Hematopoietic multipotent progenitor cell treated with erythropoietin and hydrocortisone succinate and interleukin-3 and kit ligand, for 15 days (in vitro differentiated cells): Measurements from ENCODE around the gene SUSD4.
"Not testable (repeated sequence)": the region's sequence is repeated elsewhere in the genome, so short reads cannot be mapped to it uniquely, and the experiment has no call there.

Experiments used
- DNase-seq: peaks from one replicate; pipeline ENCODE4 v3.0.0-alpha.2; 2015; ENCODE audit warnings: low spot score

The SUSD4 gene, protein sequence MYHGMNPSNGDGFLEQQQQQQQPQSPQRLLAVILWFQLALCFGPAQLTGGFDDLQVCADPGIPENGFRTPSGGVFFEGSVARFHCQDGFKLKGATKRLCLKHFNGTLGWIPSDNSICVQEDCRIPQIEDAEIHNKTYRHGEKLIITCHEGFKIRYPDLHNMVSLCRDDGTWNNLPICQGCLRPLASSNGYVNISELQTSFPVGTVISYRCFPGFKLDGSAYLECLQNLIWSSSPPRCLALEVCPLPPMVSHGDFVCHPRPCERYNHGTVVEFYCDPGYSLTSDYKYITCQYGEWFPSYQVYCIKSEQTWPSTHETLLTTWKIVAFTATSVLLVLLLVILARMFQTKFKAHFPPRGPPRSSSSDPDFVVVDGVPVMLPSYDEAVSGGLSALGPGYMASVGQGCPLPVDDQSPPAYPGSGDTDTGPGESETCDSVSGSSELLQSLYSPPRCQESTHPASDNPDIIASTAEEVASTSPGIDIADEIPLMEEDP

DNA sequence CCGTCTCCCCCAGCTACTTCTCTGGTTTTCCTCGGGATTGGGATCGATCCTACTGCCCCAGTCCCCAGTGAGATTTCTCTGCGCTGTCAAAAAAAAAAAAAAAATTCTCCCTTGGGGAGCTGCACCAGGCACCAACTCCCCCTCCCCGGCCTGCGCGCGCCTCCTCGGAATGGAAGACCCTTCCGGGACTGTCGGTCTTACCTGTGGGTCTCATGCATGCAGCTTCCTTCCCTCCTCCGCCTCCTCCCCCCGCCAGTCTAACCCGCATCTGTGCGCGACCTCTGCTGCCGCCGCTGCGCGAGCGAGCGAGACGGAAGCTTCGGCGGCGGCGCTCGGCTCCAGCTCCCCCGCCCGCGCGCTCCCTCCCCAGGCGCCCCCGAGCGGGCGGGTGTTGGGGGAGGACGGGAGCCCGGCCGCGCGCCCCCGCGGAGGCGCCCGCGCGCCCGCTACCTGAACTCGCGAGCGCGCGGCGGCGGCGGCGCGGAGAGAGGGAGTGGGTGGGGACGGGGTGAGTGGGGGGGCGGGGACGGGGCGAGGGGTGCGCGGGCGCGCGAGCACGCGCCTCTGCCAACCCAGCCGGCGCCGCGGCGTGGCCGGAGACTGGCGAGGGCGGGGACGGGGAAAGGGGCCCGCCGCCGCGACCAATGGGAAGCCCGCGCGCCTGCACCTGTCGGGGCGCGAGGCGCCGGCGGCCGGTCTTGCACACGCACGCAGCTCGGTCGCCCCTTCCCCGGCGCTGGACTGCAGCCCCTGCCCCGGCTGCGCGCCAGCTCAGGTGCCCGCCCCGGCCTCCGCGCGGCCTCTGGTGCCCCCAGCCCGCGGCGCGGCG, at the start of gene SUSD4:
Gene SUSD4, minus strand, starts transcription at position 321 of the 829 bp plus-strand sequence. CDS start 751 bp downstream, outside the sequence.
- DNase-seq = no peak

DNA sequence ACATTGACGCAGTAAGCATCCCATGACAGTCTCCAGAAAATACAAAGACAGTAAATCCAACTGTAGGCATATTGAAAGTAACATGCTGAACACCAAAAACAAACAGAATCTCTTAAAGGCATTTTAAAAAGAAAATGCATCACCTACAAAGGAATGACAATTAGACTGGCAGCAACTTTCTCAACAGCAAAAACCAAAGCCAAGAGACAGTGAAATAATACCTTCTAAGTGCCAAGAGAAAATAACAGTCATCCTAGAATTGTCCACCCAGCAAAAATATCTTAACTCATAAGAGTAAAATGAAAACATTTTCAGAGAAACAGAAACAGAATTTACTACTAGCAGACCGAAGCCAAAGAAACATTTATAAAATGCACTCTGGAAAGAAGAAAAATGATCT, 49.2 kb upstream of the SUSD4 start:
- no peak for DNase-seq

DNA sequence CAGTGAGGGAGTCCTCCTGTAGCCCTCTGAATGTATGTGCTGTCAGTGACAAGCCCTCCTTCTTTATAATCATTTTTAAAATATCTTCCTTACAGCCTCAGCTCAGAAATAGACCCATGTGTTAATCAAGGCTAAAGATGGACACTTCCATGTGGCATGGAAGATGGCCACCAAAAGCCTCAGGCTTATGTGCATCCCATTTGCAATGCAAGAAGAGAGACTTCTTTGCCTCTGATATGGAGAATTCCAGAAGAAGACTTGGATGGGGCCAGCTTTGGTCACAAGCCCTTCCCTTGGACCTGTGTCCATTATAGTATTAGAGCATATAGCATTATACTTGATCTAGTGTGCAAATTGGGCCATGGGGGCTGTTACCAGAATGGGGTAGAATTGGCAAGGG, 47.7 kb upstream of the SUSD4 start:
- DNase-seq = no peak

DNA sequence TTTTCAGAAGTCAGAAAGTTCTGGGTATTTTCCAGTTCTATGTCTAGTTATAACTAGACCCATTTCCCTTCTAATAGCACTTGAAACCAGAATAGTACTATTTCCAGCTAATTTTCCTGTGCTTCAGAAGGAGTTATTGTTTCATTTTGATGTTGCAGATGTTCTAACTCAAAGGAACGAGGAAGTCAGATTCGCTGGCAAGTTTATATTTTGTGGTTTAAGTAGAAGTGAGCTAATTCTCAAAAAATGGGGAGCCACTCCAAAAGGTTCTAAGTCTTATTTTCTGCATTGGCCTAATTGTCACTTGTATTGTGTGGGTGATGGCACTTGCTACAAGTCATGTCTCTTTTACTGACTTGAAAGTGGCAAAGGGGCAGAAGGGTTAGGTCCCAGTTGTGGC, 47.3 kb upstream of the SUSD4 start:
- no peak for DNase-seq

DNA sequence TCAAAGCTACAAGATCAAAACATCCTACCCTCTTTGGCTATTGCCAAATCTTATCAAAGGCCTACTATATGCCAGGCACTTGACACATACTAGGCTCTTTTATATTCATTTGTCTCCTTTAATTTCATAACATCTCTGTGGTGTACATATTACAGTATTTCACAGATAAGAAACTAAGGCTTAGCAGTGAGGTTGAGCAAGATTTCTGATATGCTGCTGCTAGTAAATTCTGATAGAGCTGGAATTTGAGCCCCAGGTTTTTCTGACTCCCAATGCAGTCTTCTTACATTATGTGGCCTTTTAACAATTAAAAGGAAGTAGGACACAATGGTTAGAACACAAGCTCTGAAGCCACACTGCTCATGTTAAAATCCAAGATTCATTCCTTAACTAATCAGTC, 46.1 kb upstream of the SUSD4 start:
- DNase-seq = no peak

DNA sequence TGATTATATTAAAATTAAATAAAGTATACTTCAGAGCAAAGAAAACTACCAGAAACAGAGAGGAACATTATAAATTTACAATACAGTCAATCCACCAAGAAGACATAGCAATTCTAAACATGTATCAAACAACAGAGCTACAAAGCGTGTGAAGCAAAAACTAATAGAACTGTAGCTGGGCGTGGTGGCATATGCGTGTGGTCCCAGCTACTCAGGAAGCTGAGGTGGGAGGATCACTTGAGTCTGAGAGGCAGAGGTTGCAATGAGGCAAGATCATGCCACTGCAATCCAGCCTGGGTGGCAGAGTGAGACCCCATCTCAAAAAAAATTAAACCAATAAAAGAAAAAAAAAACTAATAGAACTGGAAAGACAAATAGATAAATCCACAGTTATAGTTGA, 41.5 kb upstream of the SUSD4 start:
- no peak for DNase-seq

DNA sequence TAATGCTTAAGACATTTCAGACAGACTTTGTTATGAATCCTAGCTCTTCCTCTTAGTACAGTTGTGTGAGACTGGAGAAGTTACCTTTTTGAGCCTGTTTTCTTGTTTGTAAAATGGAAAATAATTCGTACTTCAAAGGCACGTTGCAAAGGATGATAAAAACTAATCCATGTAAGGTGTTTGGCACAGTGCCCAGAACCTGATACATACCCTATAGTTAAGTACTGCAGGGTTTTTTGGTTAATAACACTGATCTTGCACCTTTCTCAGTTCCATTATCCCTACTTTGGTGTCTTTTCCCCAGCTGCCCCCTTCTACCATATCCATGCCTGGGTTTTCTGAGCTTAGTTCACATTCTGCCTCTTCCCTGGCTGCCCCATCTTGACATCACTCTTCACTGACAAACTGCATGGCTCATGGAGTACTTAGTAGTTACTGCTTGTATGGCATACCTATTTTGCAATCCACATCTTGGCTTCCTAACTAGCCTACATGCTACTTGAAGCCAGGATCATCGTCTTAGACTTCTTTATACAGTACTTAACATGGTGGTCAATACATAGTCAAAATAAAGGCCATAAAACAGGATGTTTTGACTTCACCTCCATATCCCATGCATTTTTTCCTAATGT, 39.3 kb upstream of the SUSD4 start:
- peak; percentile 14 for DNase-seq

DNA sequence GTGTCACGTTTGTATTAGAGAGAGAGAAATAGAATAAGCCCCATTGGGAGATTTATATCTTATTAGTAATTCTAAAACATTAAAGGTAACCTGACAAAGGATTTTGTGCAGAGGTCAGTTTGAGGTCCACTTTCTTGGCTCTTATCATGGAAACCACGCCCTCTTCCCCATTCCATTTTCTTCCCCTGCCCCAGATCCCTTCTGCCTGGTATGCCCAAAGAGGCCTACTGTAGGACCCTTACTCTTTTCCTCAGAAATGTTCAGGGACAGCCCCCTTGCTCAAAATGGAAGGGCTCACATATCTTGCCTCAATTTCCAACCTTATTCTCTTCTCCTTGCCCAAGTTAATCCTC, 38.8 kb upstream of the SUSD4 start:
- DNase-seq = no peak

DNA sequence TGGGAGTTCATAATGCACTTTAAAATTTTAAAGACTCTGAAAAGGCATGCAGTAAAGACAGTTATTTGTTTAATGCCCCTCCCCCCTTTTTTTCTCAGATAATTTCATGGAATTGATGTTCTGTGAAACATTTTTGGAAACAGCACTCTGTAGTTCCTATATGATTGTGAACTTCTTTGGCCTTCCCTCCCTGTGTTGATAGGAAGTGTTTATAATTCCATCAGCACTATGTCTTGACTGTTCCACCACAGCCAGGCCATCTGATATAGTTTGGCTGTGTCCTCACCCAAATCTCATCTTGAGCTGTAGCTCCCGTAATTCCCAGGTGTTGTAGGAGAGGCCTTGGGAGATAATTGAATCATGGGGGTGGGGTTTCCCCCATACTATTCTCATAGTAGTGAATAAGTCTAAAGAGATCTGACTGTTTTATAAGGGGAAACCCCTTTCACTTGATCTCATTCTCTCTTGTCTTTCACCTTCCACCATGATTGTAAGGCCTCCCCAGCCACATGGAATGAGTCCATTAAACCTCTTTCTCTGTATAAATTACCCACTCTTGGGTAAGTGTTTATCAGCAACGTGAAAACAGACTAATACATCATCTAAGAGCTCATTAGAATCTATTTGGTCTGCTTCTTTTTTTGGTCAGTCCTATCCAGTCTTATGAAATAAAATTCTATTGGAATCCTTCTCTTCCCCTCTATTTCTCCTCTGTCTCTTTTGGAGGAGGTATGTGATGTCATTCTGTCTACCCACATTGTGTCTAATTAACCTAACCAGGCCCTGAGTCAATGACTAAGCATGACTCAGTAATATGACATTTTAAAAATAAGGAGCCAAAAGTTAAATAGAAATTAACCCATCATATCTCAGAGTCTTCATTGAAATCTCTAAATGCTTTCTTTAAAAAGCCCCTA, 38.2 kb upstream of the SUSD4 start:
- DNase-seq = no peak

DNA sequence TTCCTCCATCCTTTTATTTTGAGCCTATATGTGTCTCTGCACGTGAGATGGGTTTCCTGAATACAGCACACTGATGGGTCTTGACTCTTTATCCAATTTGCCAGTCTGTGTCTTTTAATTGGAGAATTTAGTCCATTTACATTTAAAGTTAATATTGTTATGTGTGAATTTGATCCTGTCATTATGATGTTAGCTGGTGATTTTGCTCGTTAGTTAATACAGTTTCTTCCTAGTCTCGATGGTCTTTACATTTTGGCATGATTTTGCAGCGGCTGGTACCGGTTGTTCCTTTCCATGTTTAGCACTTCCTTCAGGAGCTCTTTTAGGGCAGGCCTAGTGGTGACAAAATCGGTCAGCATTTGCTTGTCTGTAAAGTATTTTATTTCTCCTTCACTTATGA, 35.4 kb upstream of the SUSD4 start:
- DNase-seq = not testable (repeated sequence)

DNA sequence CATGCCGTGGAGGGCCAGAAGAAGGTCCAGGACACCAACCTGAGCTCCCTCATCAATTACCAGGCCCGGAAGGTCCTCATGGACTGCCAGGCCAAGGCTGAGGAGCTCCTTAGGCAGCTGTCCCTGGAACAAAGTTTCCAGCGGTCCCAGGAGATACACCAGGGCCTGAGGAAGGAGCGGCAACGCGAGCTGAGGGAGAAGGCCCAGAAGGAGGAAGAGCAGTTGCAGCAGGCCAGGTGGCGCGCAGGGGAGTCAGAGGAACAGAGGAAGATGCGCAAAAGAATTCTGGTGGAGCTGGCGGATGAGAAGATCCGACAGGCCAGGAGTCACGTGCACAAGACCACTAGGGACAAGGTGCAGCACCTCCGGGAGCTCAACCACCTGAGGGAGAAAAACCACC, 30.7 kb upstream of the SUSD4 start:
- DNase-seq = no peak

DNA sequence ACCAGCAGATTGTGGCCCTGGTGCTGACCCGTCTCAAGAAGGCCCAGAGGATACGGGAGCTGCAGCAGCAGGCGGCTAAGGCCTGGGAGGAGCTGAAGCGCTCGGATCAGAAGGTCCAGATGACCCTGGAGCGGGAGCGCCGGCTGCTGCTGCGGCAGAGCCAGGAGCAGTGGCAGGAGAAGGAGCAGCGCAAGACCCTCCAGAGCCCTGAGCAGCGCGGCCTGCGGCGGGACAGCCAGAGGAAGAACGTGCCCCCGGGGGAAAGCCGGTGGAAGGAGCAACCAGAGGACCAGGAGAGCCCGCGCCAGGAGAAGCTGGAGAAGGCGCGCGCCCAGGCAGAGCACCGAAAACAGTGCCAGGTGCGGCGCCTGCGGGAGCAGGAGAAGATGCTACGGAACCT, 30.3 kb upstream of the SUSD4 start:
- DNase-seq = no peak

DNA sequence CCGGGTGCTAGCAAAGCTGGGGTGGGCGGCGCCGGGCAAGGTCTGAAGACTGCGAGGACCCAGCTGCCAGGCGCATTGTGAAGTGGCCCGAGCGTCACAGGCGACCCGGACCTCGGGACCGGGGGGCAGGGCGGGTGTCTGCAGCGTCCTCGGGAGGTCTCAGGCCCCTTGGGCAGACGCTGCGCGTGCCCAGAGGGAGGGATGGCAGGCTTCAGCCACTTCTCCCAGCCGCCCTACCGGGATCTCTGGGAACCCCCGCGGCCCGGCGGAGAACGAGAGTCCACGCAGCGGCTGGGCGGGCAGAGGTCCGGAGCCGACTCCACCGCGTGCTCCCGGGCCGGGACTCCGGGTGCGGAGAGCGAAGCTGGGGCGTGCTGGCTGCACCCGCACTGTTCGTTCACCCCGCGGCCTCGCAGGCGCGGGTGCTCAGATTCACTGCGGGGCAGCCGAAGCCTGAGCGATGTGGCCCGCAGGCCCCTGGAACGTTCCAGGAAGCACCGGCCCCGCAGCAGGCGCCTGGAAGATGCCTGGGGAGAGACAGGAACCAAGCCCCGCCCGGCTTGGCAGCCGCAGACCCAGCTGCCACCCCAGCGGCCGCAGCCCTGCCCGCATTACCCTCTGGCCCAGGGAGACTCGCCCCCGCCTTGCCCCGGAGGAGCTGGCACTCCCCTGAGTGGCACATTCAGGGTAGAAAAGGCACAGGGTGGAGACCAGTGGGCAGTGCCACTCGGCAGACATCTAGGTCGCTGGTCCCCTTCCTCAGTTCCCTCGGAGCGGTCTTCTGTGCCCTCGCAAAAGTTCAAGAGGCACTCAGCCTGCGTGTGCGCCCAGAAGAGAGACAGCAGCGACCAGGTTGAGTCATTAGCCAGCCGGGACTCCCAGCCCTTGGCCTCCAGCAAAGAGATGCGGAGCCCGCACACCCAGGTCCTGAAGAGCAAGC, 29.6 kb upstream of the SUSD4 start, which contains the start of gene CCDC185:
Gene CCDC185, plus strand, starts transcription at position 141 of the 940 bp plus-strand sequence. Its CDS starts 61 bp downstream, at position 202.
- no peak for DNase-seq

DNA sequence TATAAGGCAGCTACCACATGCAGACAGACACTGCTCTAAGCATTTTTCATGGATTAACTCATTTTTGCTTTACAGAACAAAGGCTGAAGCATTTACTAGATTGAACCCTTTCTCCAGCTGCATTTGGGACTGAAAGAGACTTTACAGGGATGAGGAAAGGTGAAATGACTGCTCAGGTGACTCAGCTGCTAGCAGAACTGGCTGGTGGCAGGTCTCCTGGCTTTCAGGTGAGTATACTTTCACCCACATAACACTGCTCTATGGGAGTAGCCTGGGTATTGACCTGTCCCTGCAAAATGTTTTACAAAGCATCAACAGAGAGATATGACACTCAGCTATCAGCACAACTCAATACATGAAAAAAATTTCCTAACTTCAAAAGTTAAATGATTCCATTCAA, 26.6 kb upstream of the SUSD4 start:
- no peak for DNase-seq

DNA sequence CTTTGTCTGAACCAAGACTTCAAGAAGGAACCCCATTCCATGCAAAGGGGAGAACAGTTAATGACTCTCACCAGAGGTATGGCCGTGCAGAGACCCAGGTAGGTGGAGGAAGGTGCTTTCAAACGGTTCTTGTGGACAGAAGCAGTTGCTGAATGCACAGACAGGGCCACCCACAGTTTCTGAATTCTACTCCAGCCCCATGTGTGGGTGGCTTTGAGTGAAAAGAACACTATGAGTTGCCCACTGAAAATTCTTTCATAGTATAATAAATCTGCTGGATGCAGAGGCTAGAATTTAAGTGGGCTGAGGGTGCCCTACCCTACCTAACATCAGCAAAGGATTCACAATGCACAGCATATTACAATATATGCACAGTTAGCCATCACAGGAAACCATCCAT, 22.0 kb upstream of the SUSD4 start:
- no peak for DNase-seq

DNA sequence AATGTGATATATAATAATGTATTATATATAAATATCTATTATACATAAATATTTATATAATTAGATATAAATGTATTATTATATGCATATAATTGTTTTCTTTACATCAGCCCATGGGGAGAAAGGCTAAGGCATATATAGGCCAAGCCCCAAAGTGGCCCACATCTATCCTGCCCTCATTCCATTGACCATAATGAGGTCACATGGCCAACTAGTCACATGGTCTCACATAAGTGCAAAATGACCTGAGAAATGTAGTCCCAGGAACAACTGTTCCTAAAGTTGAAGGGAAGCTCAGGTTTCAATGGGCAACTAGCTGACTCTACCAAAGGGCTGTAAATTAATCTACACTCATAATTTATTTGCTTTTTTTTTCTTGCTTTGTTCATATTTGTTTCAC, 14.8 kb upstream of the SUSD4 start:
- DNase-seq = no peak

DNA sequence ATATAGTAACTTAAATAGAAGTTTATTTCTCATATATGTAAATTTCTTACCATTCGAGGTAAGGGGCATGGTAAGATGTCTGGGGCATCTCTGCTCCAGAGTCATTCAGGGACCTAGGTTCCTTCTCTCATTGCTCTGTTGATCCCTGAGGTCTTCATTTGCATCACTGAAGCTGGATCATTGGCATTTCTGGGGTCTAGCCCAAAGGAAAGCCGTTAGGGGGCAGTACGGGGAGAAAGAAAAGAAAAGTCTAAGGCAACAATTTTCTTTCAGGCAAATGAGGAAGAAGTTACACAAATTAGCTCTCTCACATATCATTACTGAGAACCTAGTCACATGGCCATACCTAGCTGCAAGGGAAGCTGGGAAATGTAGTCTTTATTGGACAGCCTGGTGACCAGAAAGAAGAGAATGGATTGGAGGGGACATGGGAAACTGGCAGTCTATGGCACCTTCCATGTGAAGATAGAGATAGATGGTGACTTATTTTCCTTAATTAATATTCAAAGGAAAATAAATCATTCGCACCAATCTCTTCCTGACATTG, 10.2 kb upstream of the SUSD4 start:
- no peak for DNase-seq

DNA sequence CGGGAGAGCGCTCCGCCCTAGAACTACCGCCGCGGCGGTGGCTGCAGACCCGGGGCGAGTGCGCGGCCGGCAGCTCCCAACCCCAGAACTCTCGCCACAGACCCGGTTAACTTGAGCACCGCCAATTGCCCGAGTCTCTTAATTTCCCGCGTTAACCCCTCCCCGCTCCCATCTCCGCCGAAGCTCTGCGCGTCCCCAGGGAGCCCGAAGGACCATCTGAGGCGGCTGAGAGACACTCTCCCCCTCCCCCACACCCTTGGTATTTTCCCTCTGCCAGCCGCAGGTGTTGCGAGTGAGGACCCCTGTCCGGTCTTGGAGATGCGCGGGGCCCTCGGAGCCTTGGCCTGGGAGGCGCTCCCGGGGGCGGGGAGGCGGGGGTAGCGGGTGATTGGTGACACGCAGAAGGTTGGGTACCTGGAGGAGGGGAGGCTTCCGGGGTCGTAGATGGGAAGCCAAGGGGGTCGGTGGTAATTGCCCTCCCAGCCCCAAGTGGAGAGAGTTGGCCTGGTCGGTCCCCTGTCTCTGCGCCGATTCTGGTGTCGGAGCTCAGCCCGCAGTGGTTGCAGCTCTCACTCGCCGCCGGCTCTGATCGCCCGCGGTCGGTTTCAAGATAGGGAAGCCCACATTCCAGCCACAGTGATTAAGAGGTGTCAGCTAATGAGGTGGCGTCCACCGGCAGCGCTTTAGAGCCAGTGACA, 858 bp upstream of the SUSD4 start:
- DNase-seq = no peak

DNA sequence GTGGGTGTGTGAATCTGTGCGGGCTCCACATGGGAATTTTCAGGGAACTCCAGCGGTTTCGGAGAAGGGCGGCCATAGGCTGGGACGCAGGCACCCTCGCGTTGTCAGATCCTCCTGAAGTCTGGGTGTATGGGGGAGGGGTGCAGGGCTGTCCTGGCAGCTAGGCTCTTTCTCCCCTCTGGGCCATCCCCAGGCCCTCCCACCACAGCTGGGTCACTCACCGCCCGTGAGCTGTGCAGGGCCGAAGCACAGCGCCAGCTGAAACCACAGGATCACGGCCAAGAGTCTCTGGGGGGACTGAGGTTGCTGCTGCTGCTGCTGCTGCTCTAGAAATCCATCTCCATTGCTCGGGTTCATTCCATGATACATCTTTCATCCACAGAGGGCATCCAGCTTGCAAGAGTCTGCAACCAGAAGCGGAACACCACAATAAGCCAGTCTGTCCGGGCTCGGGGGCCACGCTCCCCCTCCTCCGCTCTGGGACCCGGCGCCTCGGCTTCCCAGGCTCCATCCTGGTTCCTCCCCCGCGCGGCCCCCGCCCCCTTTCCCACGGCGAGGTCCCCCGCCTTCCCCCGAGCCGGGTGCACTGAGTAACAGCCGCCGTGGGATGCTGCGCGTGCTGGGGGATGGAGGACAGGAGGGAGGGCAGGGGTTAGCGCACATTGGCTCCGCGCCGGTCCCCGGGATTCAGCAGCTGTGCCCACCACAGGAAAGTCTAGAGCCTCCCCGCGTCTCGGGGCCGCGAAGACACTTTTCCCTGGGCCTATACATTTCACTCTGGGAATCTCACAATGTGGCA, 720 bp downstream of the SUSD4 start:
- DNase-seq = no peak
